ENCODE results near the gene VLDLR.

- TF ChIP-seq CTCF (conservative IDR thresholded peaks at IDR 0.05; ENCODE audit: low read length) = no peak
- no peak for TF ChIP-seq EZH2phosphoT487 (IDR thresholded peaks at IDR 0.05; ENCODE audit: borderline replicate concordance, low read depth, low read length)
Observed at GRCh38 chr9:2637390-2637789, 15.8 kb downstream of the VLDLR start.

Data from OCI-LY7 (cell line).